NOMO-1 treated with dmso at 0.1 percent for 144 hours (cell line): Measurements from ENCODE around the gene ST6GALNAC4.
"Not testable (repeated sequence)": the region's sequence is repeated elsewhere in the genome, so short reads cannot be mapped to it uniquely, and the experiment has no call there.

Experiments used
- DNase-seq: peaks from one replicate; lab custom pipeline; 2025; ENCODE audit not compliant: unreplicated experiment; lab: John Stamatoyannopoulos, UW

The ST6GALNAC4 gene

GRCh38 chr9:127874301-127875221, 42.3 kb downstream of the ST6GALNAC4 start:
- DNase-seq, result no peak

- DNase-seq, result no peak
These were observed 43.0 kb downstream of the ST6GALNAC4 start for GRCh38 chr9:127873886-127874285.

GRCh38 chr9:127873223-127873691, 43.6 kb downstream of the ST6GALNAC4 start:
- no peak for DNase-seq

- no peak for DNase-seq
These were observed 44.2 kb downstream of the ST6GALNAC4 start for GRCh38 chr9:127872369-127873222.

- DNase-seq, result no peak
These were observed 45.3 kb downstream of the ST6GALNAC4 start for GRCh38 chr9:127871531-127871930.

GRCh38 chr9:127870887-127871286, 46.0 kb downstream of the ST6GALNAC4 start:
- no peak for DNase-seq

GRCh38 chr9:127870153-127870491, 46.7 kb downstream of the ST6GALNAC4 start:
- DNase-seq, result not testable (repeated sequence)

- peak; percentile 60 for DNase-seq
These were observed 47.3 kb downstream of the ST6GALNAC4 start for GRCh38 chr9:127869310-127870152.

GRCh38 chr9:127868278-127868902, 48.5 kb downstream of the ST6GALNAC4 start:
- DNase-seq, result no peak

GRCh38 chr9:127867356-127868277, 49.2 kb downstream of the ST6GALNAC4 start:
- no peak for DNase-seq

GRCh38 chr9:127866535-127866934, 50.3 kb downstream of the ST6GALNAC4 start:
- no peak for DNase-seq

GRCh38 chr9:127865645-127866464, 51.0 kb downstream of the ST6GALNAC4 start:
- DNase-seq, result no peak

GRCh38 chr9:127863191-127863621, 53.6 kb downstream of the ST6GALNAC4 start:
- no peak for DNase-seq

- peak; percentile 89 for DNase-seq
These were observed 54.5 kb downstream of the ST6GALNAC4 start for GRCh38 chr9:127862075-127863011.

- no peak for DNase-seq
These were observed 56.1 kb downstream of the ST6GALNAC4 start for GRCh38 chr9:127860779-127861178.

GRCh38 chr9:127860260-127860659, 56.6 kb downstream of the ST6GALNAC4 start:
- DNase-seq, result no peak

GRCh38 chr9:127858041-127858512, 58.8 kb downstream of the ST6GALNAC4 start:
- no peak for DNase-seq
